MM.1S (cell line): ENCODE data around the gene CRTAP.
"Not testable (repeated sequence)": the region's sequence is repeated elsewhere in the genome, so short reads cannot be mapped to it uniquely, and the experiment has no call there.

ENCODE experiments used
- DNase-seq: peaks from one replicate; pipeline ENCODE4 v3.0.0-alpha.2; 2015
- H2AFZ ChIP-seq: fragments of 300-600 bp; sonication (generic); 2 replicates; pipeline ENCODE4 v1.6.0; 2016; ENCODE audit warnings: antibody characterized with exemption, low read length
- H3F3A ChIP-seq: fragments of 300-600 bp; sonication (generic); 2 replicates; pipeline ENCODE4 v1.6.1; 2016; ENCODE audit warnings: mild to moderate bottlenecking, antibody characterized with exemption, low read length, moderate library complexity, mixed read lengths; ENCODE audit not compliant: insufficient read depth
- H3K27ac ChIP-seq: fragments of 300-600 bp; sonication (generic); 2 replicates; pipeline ENCODE4 v1.5.1; 2016; ENCODE audit warnings: mild to moderate bottlenecking, low read length
- H3K27me3 ChIP-seq: fragments of 300-600 bp; sonication (generic); replicated peaks from 2 replicates; pipeline ENCODE4 v1.6.0; 2016; ENCODE audit warnings: low read length; ENCODE audit not compliant: insufficient read depth
- H3K36me3 ChIP-seq: fragments of 300-600 bp; sonication (generic); replicated peaks from 2 replicates; pipeline ENCODE4 v1.6.1; 2016; ENCODE audit warnings: mild to moderate bottlenecking, low read length, mixed read lengths; ENCODE audit not compliant: insufficient read depth
- H3K4me1 ChIP-seq: fragments of 300-600 bp; sonication (generic); 2 replicates; pipeline ENCODE4 v1.6.1; 2016; ENCODE audit warnings: low read length, mixed read lengths
- H3K4me2 ChIP-seq: fragments of 300-600 bp; sonication (generic); 2 replicates; pipeline ENCODE4 v1.6.0; 2016; ENCODE audit warnings: low read depth, low read length
- H3K4me3 ChIP-seq: fragments of 300-600 bp; sonication (generic); 2 replicates; pipeline ENCODE4 v1.5.1; 2016; ENCODE audit warnings: low read length, mixed read lengths
- H3K79me2 ChIP-seq: fragments of 300-600 bp; sonication (generic); 2 replicates; pipeline ENCODE4 v1.6.1; 2016; ENCODE audit warnings: mixed run types, low read length, mixed read lengths
- H3K9ac ChIP-seq: fragments of 300-600 bp; sonication (generic); 2 replicates; pipeline ENCODE4 v1.6.1; 2016; ENCODE audit warnings: low read length, mixed read lengths
- H3K9me2 ChIP-seq: fragments of 300-600 bp; sonication (generic); replicated peaks from 2 replicates; pipeline ENCODE4 v1.6.1; 2016; ENCODE audit warnings: mild to moderate bottlenecking, low read length, mixed read lengths; ENCODE audit not compliant: insufficient read depth
- H3K9me3 ChIP-seq: fragments of 300-600 bp; sonication (generic); replicated peaks from 2 replicates; pipeline ENCODE4 v1.6.1; 2016; ENCODE audit warnings: mild to moderate bottlenecking, low read length, mixed read lengths; ENCODE audit not compliant: insufficient read depth
- H4K20me1 ChIP-seq: fragments of 300-600 bp; sonication (generic); 2 replicates; pipeline ENCODE4 v1.6.1; 2016; ENCODE audit warnings: mild to moderate bottlenecking, low read length, moderate library complexity, mixed read lengths; ENCODE audit not compliant: insufficient read depth
- CTCF ChIP-seq: fragments of 300-600 bp; sonication (generic); IDR thresholded peaks from 2 replicates; pipeline ENCODE4 v1.5.1; 2016; ENCODE audit warnings: antibody characterized with exemption, low read length, mixed read lengths
- EZH2 ChIP-seq: fragments of 300-600 bp; sonication (generic); optimal IDR thresholded peaks from 2 replicates; pipeline ENCODE3; 2017; ENCODE audit warnings: low read depth, mild to moderate bottlenecking, antibody characterized with exemption, low read length, mixed read lengths
- EZH2phosphoT487 ChIP-seq: fragments of 300-600 bp; sonication (generic); IDR thresholded peaks from 2 replicates; pipeline ENCODE4 v1.6.1; 2018; ENCODE audit warnings: antibody characterized with exemption, low read length

The CRTAP gene

GRCh38 chr3:33075995-33076394 lies 37.8 kb upstream of the CRTAP start:
- H4K20me1 ChIP-seq = no peaks in the 10 kb centered on the region
- no peaks in the 10 kb centered on the region for H3K9me3 ChIP-seq
- no peak for TF ChIP-seq CTCF
- TF ChIP-seq EZH2 = no peak
- no peak for TF ChIP-seq EZH2phosphoT487
- no peak overlapping the region for H3K9ac ChIP-seq
- no peaks in the 10 kb centered on the region for H3F3A ChIP-seq
- no peak overlapping the region for H2AFZ ChIP-seq
- peaks cover 16% of the 10 kb centered on the region for H3K4me1 ChIP-seq
- no peak overlapping the region for H3K4me3 ChIP-seq
- DNase-seq = no peak
- no peak overlapping the region for H3K27ac ChIP-seq
- H3K9me2 ChIP-seq = no peaks in the 10 kb centered on the region
- H3K4me2 ChIP-seq = no peak overlapping the region
- H3K36me3 ChIP-seq = no peaks in the 10 kb centered on the region
- H3K27me3 ChIP-seq = no peaks in the 10 kb centered on the region
- peaks cover 4% of the 10 kb centered on the region for H3K79me2 ChIP-seq

GRCh38 chr3:33076952-33077351 lies 36.9 kb upstream of the CRTAP start:
- Histone ChIP-seq H3K9me3 (no peaks in the 10 kb centered on the region), H3K36me3 (no peaks in the 10 kb centered on the region), H3K27ac (no peak overlapping the region), H3K4me2 (no peak overlapping the region), H3F3A (no peaks in the 10 kb centered on the region), H3K9ac (no peak overlapping the region), H3K4me1 (peaks cover 8% of the 10 kb centered on the region), H3K4me3 (no peak overlapping the region), H3K9me2 (no peaks in the 10 kb centered on the region), H4K20me1 (no peaks in the 10 kb centered on the region), H3K27me3 (no peaks in the 10 kb centered on the region), H3K79me2 (peaks cover 13% of the 10 kb centered on the region), H2AFZ (no peak overlapping the region)
- DNase-seq = no peak
- TF ChIP-seq EZH2phosphoT487 (no peak), EZH2 (no peak), CTCF (no peak)

GRCh38 chr3:33077976-33078375 lies 35.8 kb upstream of the CRTAP start:
- H3K9ac ChIP-seq = no peak overlapping the region
- no peaks in the 10 kb centered on the region for H3K36me3 ChIP-seq
- H3K9me2 ChIP-seq = no peaks in the 10 kb centered on the region
- no peaks in the 10 kb centered on the region for H3K4me1 ChIP-seq
- H3K4me3 ChIP-seq = no peak overlapping the region
- no peak overlapping the region for H3K27ac ChIP-seq
- H3K4me2 ChIP-seq = no peak overlapping the region
- no peaks in the 10 kb centered on the region for H3F3A ChIP-seq
- TF ChIP-seq EZH2 (no peak), CTCF (no peak), EZH2phosphoT487 (no peak)
- peaks cover 22% of the 10 kb centered on the region for H3K79me2 ChIP-seq
- H3K27me3 ChIP-seq = no peaks in the 10 kb centered on the region
- DNase-seq = no peak
- H4K20me1 ChIP-seq = no peaks in the 10 kb centered on the region
- no peak overlapping the region for H2AFZ ChIP-seq
- H3K9me3 ChIP-seq = no peaks in the 10 kb centered on the region

- DNase-seq, H3K4me3 ChIP-seq, H4K20me1 ChIP-seq, H3F3A ChIP-seq, H3K4me1 ChIP-seq, H3K27ac ChIP-seq, H3K9me3 ChIP-seq, H3K27me3 ChIP-seq, H3K9ac ChIP-seq, H3K4me2 ChIP-seq, H3K36me3 ChIP-seq, H3K9me2 ChIP-seq, H2AFZ ChIP-seq: not testable (repeated sequence)
- H3K79me2 ChIP-seq = peaks cover 37% of the 10 kb centered on the region
These were observed 34.0 kb upstream of the CRTAP start for GRCh38 chr3:33079813-33080212.
